HG03521 (cell line): Measurements from ENCODE around the gene MEIS2.

Experiments used
- ATAC-seq: cut with Tn5 transposase; IDR thresholded peaks from one replicate; pipeline ENCODE4 v1.9.1; 2021; ENCODE audit warnings: mild to moderate bottlenecking, moderate library complexity; ENCODE audit not compliant: unreplicated experiment

The MEIS2 gene

GRCh38 chr15:37041836-37042235, 58.5 kb downstream of the MEIS2 start:
- ATAC-seq: no peak

DNA sequence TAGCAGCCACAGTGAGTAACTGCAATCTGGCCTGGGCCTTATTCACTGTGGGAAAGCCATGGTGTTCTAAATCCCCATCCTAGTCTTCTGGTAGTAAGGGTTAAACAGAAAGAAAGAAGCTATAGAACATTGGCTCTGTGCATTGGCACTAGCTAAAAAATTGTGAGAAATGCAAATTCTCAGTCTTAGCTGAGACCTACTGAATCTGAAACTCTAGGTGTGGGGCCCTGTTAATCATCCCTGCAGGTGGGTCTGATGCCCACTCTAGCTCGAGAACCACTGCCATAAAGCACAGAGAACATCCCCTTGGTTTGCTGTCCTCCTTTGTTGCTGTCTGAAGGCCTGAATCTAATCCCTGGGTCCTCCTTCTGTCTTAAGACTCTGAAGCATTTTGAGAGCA, 59.3 kb downstream of the MEIS2 start:
- ATAC-seq: no peak

DNA sequence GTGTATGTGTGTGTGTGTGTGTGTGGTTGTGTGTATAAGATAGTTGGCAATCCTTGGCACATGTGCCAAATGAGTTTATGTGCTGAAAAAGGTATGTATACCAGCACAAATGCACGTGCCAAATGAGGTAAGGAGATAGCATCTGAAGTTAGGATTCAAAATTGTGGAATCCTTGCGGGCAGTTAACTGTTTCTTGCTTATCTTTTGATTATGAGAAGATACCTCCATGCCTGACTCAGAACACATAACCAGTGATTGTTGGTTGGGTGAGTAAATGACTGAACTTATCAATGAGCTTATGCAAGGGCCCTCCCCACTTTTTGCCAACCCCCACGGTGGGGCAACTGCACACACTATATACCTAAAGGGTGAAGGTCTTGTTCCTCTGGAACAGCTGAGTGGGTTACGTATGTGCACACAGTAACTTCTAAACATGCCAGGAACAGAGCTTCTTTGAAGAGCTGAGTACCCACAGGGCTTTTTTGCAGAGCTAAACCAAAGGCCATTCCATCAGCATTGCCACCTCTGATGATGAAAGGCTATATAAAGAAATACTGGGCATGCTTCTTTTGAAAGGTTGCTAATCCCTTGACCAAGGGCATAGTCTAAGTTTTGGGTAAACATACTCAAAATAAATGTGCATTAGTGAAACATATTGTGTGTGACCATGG, 60.1 kb downstream of the MEIS2 start:
- no peak for ATAC-seq

DNA sequence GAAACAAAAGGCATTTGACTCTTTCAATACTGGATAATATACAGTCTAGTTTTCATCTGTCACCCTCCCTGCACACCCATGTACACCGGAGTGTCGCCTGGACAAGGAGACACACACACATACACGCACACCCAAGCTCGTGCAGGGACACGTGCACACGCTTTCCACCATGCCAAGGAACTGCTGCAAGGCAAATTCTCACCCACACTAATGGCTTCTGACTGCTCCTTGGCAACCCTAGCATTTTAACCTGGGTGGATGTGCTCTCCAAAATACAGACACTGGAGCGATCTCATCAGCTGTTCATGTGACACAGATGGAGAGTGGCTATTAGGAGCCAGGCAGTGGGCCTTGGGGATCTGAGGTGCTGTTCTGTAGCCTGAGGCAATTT, 61.6 kb downstream of the MEIS2 start:
- ATAC-seq: no peak

GRCh38 chr15:37037850-37038715, 62.3 kb downstream of the MEIS2 start:
- ATAC-seq: no peak

GRCh38 chr15:37037071-37037655, 63.2 kb downstream of the MEIS2 start:
- ATAC-seq: no peak

DNA sequence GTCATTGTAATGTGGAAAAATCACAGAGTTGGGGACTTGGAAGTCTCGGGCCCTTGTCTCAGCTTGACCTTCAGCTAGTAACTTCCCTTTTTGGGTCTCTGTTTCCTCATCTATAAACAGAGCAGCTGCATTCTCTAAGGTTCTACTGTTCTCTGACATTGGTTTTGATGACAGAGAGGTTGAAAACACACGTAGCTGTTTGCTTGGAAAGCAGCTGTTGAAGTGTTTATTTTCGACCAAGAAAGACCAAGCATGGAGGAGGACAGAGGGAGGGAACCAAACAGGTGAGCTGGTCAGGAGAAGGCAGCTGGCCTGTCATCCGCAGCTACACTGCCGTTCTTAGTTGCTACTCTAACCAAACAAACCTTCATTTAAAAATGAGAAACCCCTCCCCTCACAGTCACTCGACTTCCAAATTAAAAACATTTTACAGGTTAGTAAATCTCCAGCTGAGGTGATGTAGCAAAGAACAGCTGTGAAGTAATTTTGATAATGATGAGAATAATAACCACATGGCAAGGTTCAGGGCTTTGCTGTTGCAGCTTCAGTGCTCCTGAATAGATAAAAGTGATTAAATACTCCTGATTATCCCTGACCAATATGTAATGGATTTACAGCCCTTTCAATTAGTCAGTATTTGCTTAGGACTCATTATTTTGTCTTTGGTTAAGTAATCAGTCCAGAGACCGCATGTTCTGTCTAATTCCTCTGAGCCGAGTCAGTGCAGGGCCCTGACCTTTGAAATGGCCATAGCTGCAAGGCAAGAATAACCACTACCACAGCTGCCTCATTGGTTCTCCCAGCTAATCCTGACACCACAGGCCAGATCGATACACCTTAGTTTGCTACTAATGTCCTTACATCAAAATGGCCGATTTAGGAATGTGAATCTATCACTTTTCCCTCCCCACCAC, 65.3 kb downstream of the MEIS2 start:
- ATAC-seq: no peak

DNA sequence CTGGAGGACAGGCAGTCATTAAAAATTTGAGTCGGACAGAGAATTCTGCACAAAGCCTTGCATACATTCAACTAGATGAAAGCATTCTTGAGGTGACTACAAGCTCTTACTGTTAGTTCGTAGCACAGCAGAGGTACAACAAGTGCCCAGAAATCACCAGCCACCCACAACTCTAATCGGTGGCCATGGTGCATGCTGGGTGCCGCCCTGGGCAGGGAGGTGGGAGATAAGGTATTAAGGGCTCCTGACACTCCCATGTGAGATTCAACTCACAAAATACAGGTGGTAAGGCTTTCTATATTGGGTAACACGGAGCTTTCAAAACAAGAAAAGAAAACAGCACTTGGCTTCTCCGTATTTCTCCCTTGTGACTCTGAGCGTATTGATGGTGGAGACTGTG, 66.0 kb downstream of the MEIS2 start:
- ATAC-seq: no peak

DNA sequence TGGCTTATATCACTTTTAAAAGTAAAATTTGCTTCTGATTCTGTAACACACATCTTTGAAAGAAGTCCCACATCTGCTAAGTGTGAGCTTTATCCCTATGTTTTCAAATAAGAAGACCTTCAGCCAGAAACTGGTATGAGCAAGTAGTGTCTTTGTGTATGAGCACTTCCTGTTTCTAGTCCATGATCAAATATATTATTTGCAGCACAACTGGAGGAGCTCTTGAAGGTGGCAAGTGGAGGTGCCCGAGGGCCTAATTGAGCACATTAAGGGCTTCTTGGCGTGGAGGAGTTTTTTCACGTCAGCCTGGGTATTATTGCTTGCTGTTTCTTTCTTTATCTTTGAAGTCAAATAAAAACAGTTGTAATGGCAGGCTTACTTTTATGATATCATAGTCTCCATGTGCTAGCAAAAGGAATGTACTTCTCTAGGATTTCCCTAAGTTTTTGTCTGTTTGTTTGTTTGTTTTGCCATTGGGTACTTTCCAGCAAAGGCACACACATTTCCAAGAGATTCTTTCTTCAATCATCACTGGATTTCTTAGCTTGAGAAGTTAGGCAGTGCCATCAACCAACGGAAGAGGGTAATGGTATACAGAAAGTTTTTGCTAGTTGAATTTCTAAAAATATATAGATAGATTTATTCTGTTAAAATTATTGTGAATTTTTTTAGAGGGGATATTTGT, 68.1 kb downstream of the MEIS2 start:
- no peak for ATAC-seq

DNA sequence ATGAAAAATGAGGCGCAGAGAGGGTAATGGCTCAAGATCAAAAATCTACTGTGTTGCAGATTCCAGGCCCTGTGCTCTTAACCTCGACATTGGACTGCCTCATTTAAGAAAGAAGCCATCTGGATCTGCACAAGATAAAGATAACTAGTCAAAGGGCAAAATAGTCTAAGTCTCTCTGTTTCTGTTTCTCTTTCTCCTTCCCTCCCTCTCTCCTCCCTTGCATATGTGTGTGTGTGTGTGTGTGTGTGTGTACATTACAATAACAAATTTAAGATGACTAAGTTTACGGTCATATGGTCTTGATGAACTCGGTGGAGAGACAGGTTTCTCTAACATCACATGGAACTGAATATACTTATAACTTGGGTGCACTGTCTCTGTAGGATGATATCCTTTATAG, 69.2 kb downstream of the MEIS2 start:
- ATAC-seq: no peak

DNA sequence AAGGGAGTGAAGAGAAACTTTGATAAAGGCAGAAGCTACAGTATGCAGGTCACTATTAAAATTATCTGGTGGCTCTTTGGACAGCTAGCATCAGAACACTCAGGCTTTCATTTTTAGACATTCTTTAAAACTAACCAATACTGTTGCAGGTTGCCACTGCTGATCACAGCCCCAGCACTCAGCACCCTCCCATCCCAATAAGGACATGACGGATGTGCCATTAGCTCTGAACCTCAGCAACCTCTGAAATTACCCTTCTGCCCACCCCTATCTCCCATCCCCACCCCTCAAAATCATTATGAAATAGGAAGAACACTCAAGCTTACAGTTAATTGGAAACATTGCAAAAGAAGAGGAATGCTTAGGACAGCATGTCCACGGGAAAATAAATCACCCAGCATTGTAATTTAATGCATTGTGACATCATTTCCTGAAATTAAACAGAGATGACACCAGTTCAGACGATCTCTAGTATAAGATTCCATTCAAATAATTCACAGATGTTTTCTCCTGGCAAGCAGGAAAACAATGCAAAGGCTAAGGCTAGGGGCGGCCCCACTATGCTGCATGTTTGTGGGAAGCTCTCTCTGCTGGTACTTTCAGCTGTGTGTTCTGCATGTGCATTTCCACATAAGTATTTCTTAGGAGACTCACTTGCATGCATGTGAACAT, 71.6 kb downstream of the MEIS2 start:
- ATAC-seq: no peak

DNA sequence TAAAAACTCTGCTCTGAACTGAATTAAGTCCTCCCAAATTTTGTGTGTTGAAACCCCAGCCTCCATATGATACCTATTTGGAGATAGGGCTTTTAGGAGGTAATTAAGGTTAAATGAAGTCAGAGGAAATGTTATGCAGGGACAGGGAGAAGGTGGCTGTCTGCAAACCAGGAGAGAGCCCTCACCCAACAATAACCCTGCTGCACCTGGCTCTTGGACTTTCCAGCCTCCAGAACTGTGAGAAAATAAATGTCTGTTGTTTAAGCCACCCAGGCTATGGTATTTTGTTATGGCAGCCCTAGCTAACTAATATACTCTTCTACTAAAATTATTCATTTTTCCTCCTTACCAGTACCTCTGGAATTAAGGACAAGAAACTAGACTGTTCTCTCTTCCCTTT, 79.5 kb downstream of the MEIS2 start:
- no peak for ATAC-seq

GRCh38 chr15:37019479-37020433, 80.6 kb downstream of the MEIS2 start:
- no peak for ATAC-seq

DNA sequence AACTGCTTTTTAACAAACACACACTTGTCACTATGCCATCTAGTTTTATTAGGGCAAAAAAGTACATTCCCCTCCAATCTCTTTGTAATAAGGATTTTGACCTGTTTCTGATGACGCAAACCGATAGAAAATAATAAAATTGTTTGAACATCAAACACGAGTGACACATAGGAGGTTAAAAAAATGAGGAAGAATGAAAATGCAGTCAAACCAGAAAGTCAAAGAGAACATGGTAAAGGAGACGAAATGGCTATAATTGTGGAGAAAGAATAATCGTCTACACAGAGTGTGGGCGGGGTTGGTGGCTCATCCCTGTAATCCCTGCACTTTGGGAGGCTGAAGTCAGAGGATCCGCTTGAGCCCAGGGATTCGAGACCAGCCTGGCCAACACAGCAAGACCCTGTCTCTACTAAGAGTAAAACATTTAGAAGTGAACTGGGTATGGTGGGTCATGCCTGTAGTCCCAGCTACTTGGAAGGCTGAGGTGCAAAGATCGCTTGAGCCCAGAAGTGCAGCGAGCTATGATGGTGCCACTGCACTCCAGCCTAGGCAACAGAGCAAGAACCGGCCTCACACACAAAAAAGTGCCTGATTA, 83.2 kb downstream of the MEIS2 start:
- ATAC-seq: no peak

GRCh38 chr15:37016231-37016630, 84.1 kb downstream of the MEIS2 start:
- no peak for ATAC-seq

- no peak for ATAC-seq
Measured at GRCh38 chr15:37015451-37015850, 84.9 kb downstream of the MEIS2 start.

GRCh38 chr15:37015035-37015434, 85.3 kb downstream of the MEIS2 start:
- no peak for ATAC-seq

- ATAC-seq: no peak
Measured at GRCh38 chr15:37014566-37014965, 85.8 kb downstream of the MEIS2 start.
